Trophoblast cell (in vitro differentiated cells and primary cell): ENCODE measurements around the gene LY6G5C.

Experiments used
- DNase-seq, 2 donors: peaks; one replicate each; pipeline ENCODE4 v3.0.0-alpha.2; 2016
- H2AFZ ChIP-seq: 2 replicates; pipeline ENCODE4 v1.6.1; 2013; ENCODE audit warnings: low read length, moderate library complexity, mild to moderate bottlenecking; ENCODE audit not compliant: insufficient read depth, poor library complexity
- H2AK5ac ChIP-seq: 2 replicates; pipeline ENCODE4 v1.6.1; 2013; ENCODE audit warnings: mild to moderate bottlenecking, low read length
- H2BK120ac ChIP-seq: 2 replicates; pipeline ENCODE4 v1.6.1; 2013; ENCODE audit warnings: low read length, mild to moderate bottlenecking, moderate library complexity; ENCODE audit not compliant: insufficient read depth, poor library complexity
- H2BK12ac ChIP-seq: 2 replicates; pipeline ENCODE4 v1.6.1; 2013; ENCODE audit warnings: mild to moderate bottlenecking, low read length, moderate library complexity
- H2BK5ac ChIP-seq: 2 replicates; pipeline ENCODE4 v1.6.1; 2013; ENCODE audit warnings: low read length, low read depth, moderate library complexity, mild to moderate bottlenecking; ENCODE audit not compliant: poor library complexity
- H3K14ac ChIP-seq: 2 replicates; pipeline ENCODE4 v1.6.1; 2013; ENCODE audit warnings: mild to moderate bottlenecking, low read length
- H3K18ac ChIP-seq: 2 replicates; pipeline ENCODE4 v1.6.1; 2013; ENCODE audit warnings: mild to moderate bottlenecking, low read length
- H3K23ac ChIP-seq: 2 replicates; pipeline ENCODE4 v1.6.1; 2013; ENCODE audit warnings: low read length
- H3K27ac ChIP-seq: 2 replicates; pipeline ENCODE4 v1.5.1; 2013; ENCODE audit warnings: low read depth, mild to moderate bottlenecking, inconsistent platforms, low read length, moderate library complexity
- H3K27me3 ChIP-seq: 2 replicates; pipeline ENCODE4 v1.6.1; 2013; ENCODE audit warnings: inconsistent platforms, mild to moderate bottlenecking, low read length, moderate library complexity; ENCODE audit not compliant: insufficient read depth
- H3K36me3 ChIP-seq, 2 experiments: 1 replicate in 1 of 2; 2 replicates in 1 of 2; pipeline ENCODE4 v1.6.1; 2013; ENCODE audit warnings: low read length in 2 of 2, mild to moderate bottlenecking in 2 of 2, moderate library complexity in 1 of 2; ENCODE audit not compliant: insufficient read depth in 2 of 2, control insufficient read depth in 1 of 2
- H3K4ac ChIP-seq: 2 replicates; pipeline ENCODE4 v1.6.1; 2013; ENCODE audit warnings: low read depth, mild to moderate bottlenecking, low read length, moderate library complexity
- H3K4me1 ChIP-seq, 2 experiments: 1 replicate in 1 of 2; 2 replicates in 1 of 2; pipeline ENCODE4 v1.6.1; 2013; ENCODE audit warnings: low read length in 2 of 2, mild to moderate bottlenecking in 2 of 2, moderate library complexity in 1 of 2; ENCODE audit not compliant: insufficient read depth in 2 of 2, control insufficient read depth in 1 of 2
- H3K4me2 ChIP-seq: 2 replicates; pipeline ENCODE4 v1.6.1; 2013; ENCODE audit warnings: inconsistent platforms, mild to moderate bottlenecking, low read length, moderate library complexity
- H3K4me3 ChIP-seq: 2 replicates; pipeline ENCODE4 v1.5.1; 2013; ENCODE audit warnings: mild to moderate bottlenecking, low read depth, low read length, inconsistent platforms
- H3K79me1 ChIP-seq: one replicate; pipeline ENCODE4 v1.6.1; 2013; ENCODE audit warnings: low read length
- H3K79me2 ChIP-seq: 2 replicates; pipeline ENCODE4 v1.6.1; 2013; ENCODE audit warnings: low read length, mild to moderate bottlenecking; ENCODE audit not compliant: control insufficient read depth, insufficient read depth, poor library complexity
- H3K9ac ChIP-seq: 2 replicates; pipeline ENCODE4 v1.6.1; 2013; ENCODE audit warnings: mild to moderate bottlenecking, low read length
- H3K9me3 ChIP-seq: 2 replicates; pipeline ENCODE4 v1.6.1; 2013; ENCODE audit warnings: low read depth, mild to moderate bottlenecking, control low read depth, inconsistent platforms, low read length; ENCODE audit not compliant: insufficient read depth
- H4K12ac ChIP-seq: 2 replicates; pipeline ENCODE4 v1.6.1; 2013; ENCODE audit warnings: low read depth, mild to moderate bottlenecking, low read length, moderate library complexity
- H4K8ac ChIP-seq: 2 replicates; pipeline ENCODE4 v1.6.1; 2013; ENCODE audit warnings: low read depth, mild to moderate bottlenecking, low read length, moderate library complexity
- H4K91ac ChIP-seq: one replicate; pipeline ENCODE4 v1.6.1; 2013; ENCODE audit warnings: low read depth, mild to moderate bottlenecking, low read length, moderate library complexity
- WGBS: extraction: QIAGEN DNeasy Blood & Tissue Kit; methylation state at CpG from one replicate; pipeline ENCODE4 v1.1.7; 2013; ENCODE audit warnings: missing lambda C conversion rate; ENCODE audit not compliant: insufficient read length, insufficient coverage; ENCODE audit errors: extremely low coverage; 5-methylcytosine and 5-hydroxymethylcytosine counted together

The LY6G5C gene

DNA sequence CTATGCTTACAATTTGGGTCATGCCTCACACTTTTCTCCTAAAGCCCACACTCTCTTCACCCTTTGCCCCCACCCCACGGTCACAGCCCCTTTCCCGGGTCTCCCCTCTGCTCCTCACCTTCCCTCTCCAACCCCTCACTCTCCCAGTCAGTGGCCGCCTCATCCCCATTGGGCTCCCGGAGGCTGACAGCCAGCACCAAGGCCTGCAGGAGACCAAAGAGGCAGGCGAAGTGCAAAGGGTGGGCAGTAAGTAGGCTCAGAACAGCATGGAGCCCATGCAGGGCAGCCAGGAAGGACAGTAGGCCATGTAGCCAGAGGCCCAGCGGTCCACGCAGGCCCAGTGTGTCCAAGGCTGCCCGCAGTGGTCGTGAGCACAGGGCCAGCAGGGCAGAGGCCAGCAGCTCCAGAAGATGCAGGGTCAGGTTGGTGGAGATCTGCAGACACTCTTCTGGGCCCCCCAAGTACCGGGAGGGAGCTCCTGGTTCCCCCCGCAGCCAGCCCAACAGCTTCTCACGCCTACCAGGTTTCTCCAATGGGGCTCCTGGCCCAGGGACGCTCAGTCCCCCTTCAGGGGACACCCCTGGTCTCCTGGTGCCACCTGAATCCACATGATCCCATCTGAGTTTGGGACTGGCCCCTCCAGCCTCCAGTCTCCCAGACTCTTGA lies 21.8 kb downstream of the LY6G5C start:
- Histone ChIP-seq H3K27me3 (no peaks in the 10 kb centered on the region), H3K4me1 (peaks cover 15 to 23% of the 10 kb centered on the region in 2 experiments), H3K4me3 (no peak overlapping the region), H3K4me2 (peak overlapping the region; percentile 84), H3K79me2 (peaks cover 15% of the 10 kb centered on the region), H3K36me3 (peaks cover 18 to 25% of the 10 kb centered on the region in 2 experiments), H3K9ac (no peak overlapping the region), H4K8ac (no peak overlapping the region), H3K27ac (no peak overlapping the region), H2AK5ac (no peak overlapping the region), H2BK120ac (no peak overlapping the region), H2BK12ac (no peak overlapping the region), H3K14ac (no peak overlapping the region), H4K12ac (no peak overlapping the region), H2BK5ac (no peak overlapping the region), H3K4ac (peak overlapping the region; percentile 54), H4K91ac (no peak overlapping the region), H3K9me3 (no peaks in the 10 kb centered on the region), H3K23ac (no peak overlapping the region), H2AFZ (no peak overlapping the region), H3K18ac (no peak overlapping the region), H3K79me1 (peaks cover 9% of the 10 kb centered on the region)
- DNase-seq: no peak
- no CpG with 5 or more reads among the region's 13 CpGs for WGBS

GRCh38 chr6:31658158-31658688 lies 22.6 kb downstream of the LY6G5C start:
- Histone ChIP-seq H3K79me2 (peaks cover 14% of the 10 kb centered on the region), H2AK5ac (no peak overlapping the region), H4K12ac (no peak overlapping the region), H3K79me1 (peaks cover 9% of the 10 kb centered on the region), H3K4me2 (no peak overlapping the region), H2BK12ac (no peak overlapping the region), H3K23ac (no peak overlapping the region), H2AFZ (no peak overlapping the region), H3K4ac (no peak overlapping the region), H3K27ac (no peak overlapping the region), H2BK120ac (no peak overlapping the region), H2BK5ac (no peak overlapping the region), H4K91ac (no peak overlapping the region), H3K18ac (no peak overlapping the region), H4K8ac (no peak overlapping the region), H3K36me3 (peaks cover 15 to 21% of the 10 kb centered on the region in 2 experiments), H3K27me3 (no peaks in the 10 kb centered on the region), H3K9me3 (no peaks in the 10 kb centered on the region), H3K9ac (no peak overlapping the region), H3K14ac (no peak overlapping the region), H3K4me1 (peaks cover 11 to 19% of the 10 kb centered on the region in 2 experiments), H3K4me3 (no peak overlapping the region)
- DNase-seq: no peak
- no CpG with 5 or more reads among the region's 4 CpGs for WGBS

DNA sequence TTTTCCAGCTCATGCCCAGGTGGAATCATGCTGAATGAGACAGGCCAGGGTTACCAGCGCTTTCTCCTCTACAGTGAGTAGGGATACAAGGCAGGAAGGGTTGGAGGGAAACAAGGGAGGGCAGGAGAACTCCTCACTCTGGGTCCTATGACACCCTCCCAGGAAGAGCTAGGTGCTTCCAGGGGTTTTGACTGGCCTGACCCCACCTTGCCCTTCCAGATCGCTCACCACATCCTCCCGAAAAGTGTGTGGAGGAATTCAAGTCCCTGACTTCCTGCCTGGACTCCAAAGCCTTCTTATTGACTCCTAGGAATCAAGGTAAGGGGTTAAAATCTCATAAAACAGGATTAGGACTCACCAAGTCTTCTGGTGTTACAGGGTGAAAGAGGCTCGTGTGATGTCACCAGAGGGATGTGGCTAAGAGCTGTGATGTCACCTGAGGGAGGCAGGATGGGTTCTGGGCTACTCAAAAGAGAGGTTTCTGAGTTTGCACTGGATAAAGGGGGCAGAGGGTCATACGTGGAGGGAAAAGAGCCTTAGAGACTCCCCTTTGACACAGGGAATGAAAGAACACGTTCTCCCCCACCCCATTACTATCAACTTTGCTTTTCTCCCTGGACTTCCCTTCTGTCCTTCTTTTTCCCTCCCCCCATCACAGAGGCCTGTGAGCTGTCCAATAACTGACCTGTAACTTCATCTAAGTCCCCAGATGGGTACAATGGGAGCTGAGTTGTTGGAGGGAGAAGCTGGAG lies 23.3 kb downstream of the LY6G5C start:
- H3K36me3 ChIP-seq: peaks cover 15 to 20% of the 10 kb centered on the region in 2 experiments
- H3K4me3 ChIP-seq: no peak overlapping the region
- no peaks in the 10 kb centered on the region for H3K9me3 ChIP-seq
- H3K4ac ChIP-seq: no peak overlapping the region
- no peak overlapping the region for H4K91ac ChIP-seq
- H2BK5ac ChIP-seq: no peak overlapping the region
- no peaks in the 10 kb centered on the region for H3K27me3 ChIP-seq
- no peak overlapping the region for H3K14ac ChIP-seq
- H3K9ac ChIP-seq: no peak overlapping the region
- no peak overlapping the region for H4K12ac ChIP-seq
- no CpG with 5 or more reads among the region's 6 CpGs for WGBS
- no peak overlapping the region for H3K23ac ChIP-seq
- no peak overlapping the region for H3K18ac ChIP-seq
- peaks cover 14% of the 10 kb centered on the region for H3K79me2 ChIP-seq
- DNase-seq: no peak
- no peak overlapping the region for H2BK12ac ChIP-seq
- H2BK120ac ChIP-seq: no peak overlapping the region
- H3K79me1 ChIP-seq: peaks cover 14% of the 10 kb centered on the region
- no peak overlapping the region for H2AFZ ChIP-seq
- H4K8ac ChIP-seq: no peak overlapping the region
- no peak overlapping the region for H2AK5ac ChIP-seq
- no peak overlapping the region for H3K4me2 ChIP-seq
- peaks cover 11 to 19% of the 10 kb centered on the region in 2 experiments for H3K4me1 ChIP-seq
- no peak overlapping the region for H3K27ac ChIP-seq

- H3K18ac ChIP-seq: no peak within 1 kb of the TSS
- H4K91ac ChIP-seq: no peak within 1 kb of the TSS
- H3K23ac ChIP-seq: no peak within 1 kb of the TSS
- H3K9me3 ChIP-seq: no peaks in the 10 kb centered on the region
- no peak within 1 kb of the TSS for H3K4me3 ChIP-seq
- peaks cover 15 to 26% of the 10 kb centered on the region in 2 experiments for H3K4me1 ChIP-seq
- DNase-seq: no peak
- no peak within 1 kb of the TSS for H2BK5ac ChIP-seq
- H3K4ac ChIP-seq: no peak within 1 kb of the TSS
- no peak within 1 kb of the TSS for H2AFZ ChIP-seq
- no peak within 1 kb of the TSS for H3K14ac ChIP-seq
- peaks cover 10 to 15% of the 10 kb centered on the region in 2 experiments for H3K36me3 ChIP-seq
- H4K8ac ChIP-seq: no peak within 1 kb of the TSS
- H3K79me1 ChIP-seq: peaks cover 22% of the 10 kb centered on the region
- H3K79me2 ChIP-seq: peaks cover 21% of the 10 kb centered on the region
- H2AK5ac ChIP-seq: no peak within 1 kb of the TSS
- H3K27ac ChIP-seq: no peak within 1 kb of the TSS
- no peak within 1 kb of the TSS for H4K12ac ChIP-seq
- H2BK120ac ChIP-seq: no peak within 1 kb of the TSS
- no peak within 1 kb of the TSS for H3K9ac ChIP-seq
- no peak within 1 kb of the TSS for H2BK12ac ChIP-seq
- H3K4me2 ChIP-seq: no peak within 1 kb of the TSS
- WGBS: no CpG with 5 or more reads among the region's 8 CpGs
- no peaks in the 10 kb centered on the region for H3K27me3 ChIP-seq
Observed at GRCh38 chr6:31655349-31656237, 25.3 kb downstream of the LY6G5C start, which contains the start of gene APOM. Gene APOM, plus strand, starts transcription at chr6:31655894. Its CDS starts 73 bp downstream, at chr6:31655967.
